Fibroblast of skin of abdomen (primary cell): Measurements from ENCODE around the gene HOXD3. TPM values are rescaled to one million over a fixed set of nuclear protein-coding genes. Genes with fewer than 3 reads are reported as not detected.

ENCODE experiments used
- DNase-seq: peaks from one replicate; pipeline ENCODE4 v3.0.0-alpha.2; 2013
- polyA plus RNA-seq, 2 experiments: library from polyadenylated mRNA; unstranded; fragments of 120-200 nt; gene quantifications; one replicate each; pipeline ENCODE4 v1.2.1, GENCODE V29; 2013; ENCODE audit not compliant: insufficient read length in 2 of 2

HOXD3 gene
- 7.7 TPM for polyA plus RNA-seq (2013, experiment 1 of 2; ENCODE audit: insufficient read length)
- 7.5 TPM for polyA plus RNA-seq (2013, experiment 2 of 2; ENCODE audit: insufficient read length)

GRCh38 chr2:176156807-176157498 is at the start of gene HOXD3:
Gene HOXD3, plus strand, starts transcription at chr2:176157307. Its CDS starts 11,808 bp downstream, at chr2:176169115.
- DNase-seq = peak; percentile 61

GRCh38 chr2:176107731-176108181 is 49.4 kb upstream of the HOXD3 start:
- DNase-seq = no peak

GRCh38 chr2:176109192-176109901 is 47.8 kb upstream of the HOXD3 start:
- no peak for DNase-seq

- no peak for DNase-seq
Observed at GRCh38 chr2:176109946-176110345, 47.2 kb upstream of the HOXD3 start.

GRCh38 chr2:176110415-176111308 is 46.4 kb upstream of the HOXD3 start:
- no peak for DNase-seq

- DNase-seq = peak; percentile 60
Observed at GRCh38 chr2:176111309-176111663, 45.8 kb upstream of the HOXD3 start.

- no peak for DNase-seq
Observed at GRCh38 chr2:176111846-176112374, 45.2 kb upstream of the HOXD3 start.

- DNase-seq = no peak
Observed at GRCh38 chr2:176112375-176113302, 44.5 kb upstream of the HOXD3 start.

- DNase-seq = no peak
Observed at GRCh38 chr2:176114120-176114929, 42.8 kb upstream of the HOXD3 start.

- no peak for DNase-seq
Observed at GRCh38 chr2:176114930-176115625, 42.0 kb upstream of the HOXD3 start.

GRCh38 chr2:176115883-176116813 is 41.0 kb upstream of the HOXD3 start, which contains the start of gene HOXD10:
Gene HOXD10, plus strand, starts transcription at chr2:176116778. Its CDS starts 56 bp downstream, at chr2:176116834.
- peak; percentile 79 for DNase-seq

- no peak for DNase-seq
Observed at GRCh38 chr2:176117162-176117822, 39.8 kb upstream of the HOXD3 start.

GRCh38 chr2:176117823-176118371 is 39.2 kb upstream of the HOXD3 start:
- DNase-seq = no peak

GRCh38 chr2:176118601-176119339 is 38.3 kb upstream of the HOXD3 start:
- DNase-seq = peak; percentile 44

- DNase-seq = no peak
Observed at GRCh38 chr2:176120364-176121189, 36.5 kb upstream of the HOXD3 start.
